Sigmoid colon (tissue), 4 donors: ENCODE measurements around the gene MTRF1.

Source experiments
- CTCF ChIP-seq, 4 experiments: fragments of 450-650 bp in 3 of 4; fragments of 200-600 bp in 1 of 4; IDR thresholded peaks; one replicate each; pipeline ENCODE4 v1.5.1; 2016 to 2019; ENCODE audit warnings: antibody characterized with exemption in 4 of 4, mild to moderate bottlenecking in 3 of 4, moderate library complexity in 2 of 4
- EP300 ChIP-seq, 4 donors: sonication (generic); formaldehyde crosslinking; IDR thresholded peaks; one replicate each; pipeline ENCODE4 v1.6.1; 2017; ENCODE audit warnings: antibody characterized with exemption in 4 of 4
- POLR2A ChIP-seq, 2 donors: fragments of 450-650 bp; IDR thresholded peaks; one replicate each; pipeline ENCODE4 v1.6.1; 2016; ENCODE audit warnings: antibody characterized with exemption in 2 of 2, mild to moderate bottlenecking in 2 of 2, moderate library complexity in 2 of 2

GRCh38 chr13:41188584-41188983, 74.8 kb downstream of the MTRF1 start:
- no peak for TF ChIP-seq POLR2A (IDR thresholded peaks at IDR 0.05)
- no peak for TF ChIP-seq CTCF (IDR thresholded peaks at IDR 0.05)
- no peak for TF ChIP-seq EP300 (IDR thresholded peaks at IDR 0.05)
